GM08714 (cell line): ENCODE results near the gene DCC.

ENCODE experiments used
- H3K4me3 ChIP-seq: fragments of 200-500 bp; sonication (Bioruptor generic); 2 replicates; pipeline ENCODE4 v1.5.1; 2014; ENCODE audit warnings: mild to moderate bottlenecking, low read length, inconsistent platforms
- ZNF274 ChIP-seq: IDR thresholded peaks from 2 replicates; pipeline ENCODE4 v1.6.1; 2012; ENCODE audit warnings: mild to moderate bottlenecking, low read depth, low read length

Gene DCC

DNA sequence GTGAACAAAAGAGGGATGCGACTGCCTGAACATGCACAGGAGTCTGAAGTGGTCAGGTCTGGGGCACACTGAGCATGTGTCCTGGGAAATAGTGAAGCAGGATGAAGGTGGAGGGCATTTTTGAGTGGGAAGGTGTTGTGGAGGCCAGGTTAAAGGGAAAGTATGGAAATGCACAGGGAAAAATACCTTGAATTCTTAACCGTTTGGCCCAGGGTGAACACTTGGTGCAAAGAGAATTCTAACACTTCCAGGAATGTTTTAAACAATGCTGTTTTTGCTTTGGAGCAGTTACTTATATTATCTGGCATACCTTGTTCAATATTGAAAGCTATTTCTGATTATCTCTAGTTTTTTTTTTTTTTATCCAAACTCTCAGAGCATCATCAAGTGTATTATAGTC, 623.5 kb downstream of the DCC start:
- H3K4me3 ChIP-seq: no peak overlapping the region
- no peak for TF ChIP-seq ZNF274

DNA sequence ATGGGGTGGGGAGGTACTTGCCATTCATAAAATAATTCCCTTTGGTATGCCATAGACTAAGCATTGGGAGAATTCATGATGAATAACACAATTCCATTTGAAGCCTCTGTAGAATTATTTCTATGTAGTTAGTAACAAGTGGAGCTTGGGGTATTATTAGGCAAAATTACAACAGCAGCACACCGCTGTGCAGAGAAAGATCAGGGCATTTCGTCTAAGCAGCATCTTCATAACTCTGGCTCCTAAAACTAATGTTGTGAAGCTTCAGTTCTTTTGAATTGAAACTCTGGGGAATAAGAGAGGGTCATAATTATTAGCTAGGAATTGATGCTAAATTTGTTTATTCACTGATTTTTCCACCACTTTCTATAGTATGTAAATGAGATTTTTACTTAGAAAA, 630.7 kb downstream of the DCC start:
- no peak for TF ChIP-seq ZNF274
- no peak overlapping the region for H3K4me3 ChIP-seq

DNA sequence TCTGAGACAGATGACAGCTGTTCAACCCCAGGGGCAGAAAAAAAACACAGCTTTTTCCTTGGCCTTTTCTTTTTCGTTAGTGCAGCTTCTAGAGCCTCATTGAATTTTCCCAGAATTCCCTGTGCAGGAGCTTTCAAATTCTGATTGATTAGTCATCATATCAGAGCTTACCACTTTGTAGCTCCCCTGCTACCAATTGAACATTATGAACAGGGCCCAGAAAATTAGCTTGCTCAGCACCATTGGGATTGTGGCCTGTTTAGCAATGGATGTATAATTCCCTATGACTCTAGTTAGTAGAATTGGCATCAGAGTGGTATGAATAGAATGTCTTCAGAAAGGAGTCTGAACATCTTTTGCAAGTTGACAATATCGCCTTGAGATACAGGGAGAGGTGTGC, 631.1 kb downstream of the DCC start:
- TF ChIP-seq ZNF274: no peak
- no peak overlapping the region for H3K4me3 ChIP-seq

DNA sequence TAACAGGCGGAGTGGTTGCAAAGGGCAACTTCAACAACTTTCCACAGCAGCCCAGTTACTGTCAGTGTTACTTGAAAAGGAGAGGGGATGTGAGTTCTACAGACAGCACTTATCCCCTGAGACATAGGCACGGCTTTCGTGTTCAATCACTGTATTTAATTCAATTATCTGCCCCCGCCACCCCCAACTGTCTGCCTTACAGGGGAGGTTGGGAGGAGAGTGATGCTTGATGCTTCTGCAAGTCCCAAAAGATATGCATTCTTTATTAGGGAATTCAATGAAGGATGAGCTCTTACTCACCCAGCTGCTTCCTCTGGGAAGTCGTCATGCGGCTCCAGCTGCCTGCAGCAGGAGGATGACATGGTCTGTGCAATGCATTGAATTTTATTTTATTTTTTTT, 639.9 kb downstream of the DCC start:
- no peak for TF ChIP-seq ZNF274

DNA sequence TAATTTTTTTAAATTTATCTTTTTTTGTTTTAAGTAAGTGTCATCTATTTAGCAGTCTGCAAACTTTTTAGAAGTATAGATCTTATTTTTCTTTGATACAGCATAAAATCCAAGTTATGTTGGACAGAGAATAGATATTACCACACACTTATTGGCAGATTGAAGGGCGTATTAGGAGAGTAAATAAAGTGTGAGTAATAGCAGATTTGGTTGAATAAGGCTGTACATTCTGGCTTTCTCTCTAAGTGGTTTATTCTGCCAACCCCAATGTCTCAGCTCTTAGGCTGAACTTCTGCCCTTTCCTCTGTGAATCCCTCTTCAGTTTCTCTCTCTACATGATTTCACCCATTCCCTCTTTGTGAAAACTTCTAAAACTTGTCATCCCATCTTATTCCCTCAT, 651.2 kb downstream of the DCC start:
- TF ChIP-seq ZNF274: no peak
- no peak overlapping the region for H3K4me3 ChIP-seq

More for the DNA sequence above, 639.9 kb downstream of the DCC start:
- H3K4me3 ChIP-seq: no peak overlapping the region

DNA sequence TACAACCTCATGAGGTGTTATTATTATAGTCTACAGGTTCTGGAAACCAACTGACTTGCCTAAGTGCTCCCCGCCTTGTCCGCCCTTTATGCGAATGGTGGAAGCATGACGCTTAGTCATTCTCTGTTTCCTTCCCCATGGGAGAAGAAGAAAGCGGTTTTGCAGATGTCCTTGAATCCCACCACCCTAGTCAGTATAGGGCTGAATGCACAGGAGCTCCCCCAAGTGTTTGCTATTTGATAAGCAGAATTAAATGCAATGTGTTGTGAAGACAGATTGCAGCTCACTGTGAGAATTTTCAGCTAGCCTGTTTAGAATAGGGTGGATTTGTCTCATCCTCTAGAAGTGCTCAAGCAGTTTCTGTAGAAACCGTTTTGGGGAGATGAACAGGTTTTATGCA, 652.0 kb downstream of the DCC start:
- no peak for TF ChIP-seq ZNF274
- no peak overlapping the region for H3K4me3 ChIP-seq

DNA sequence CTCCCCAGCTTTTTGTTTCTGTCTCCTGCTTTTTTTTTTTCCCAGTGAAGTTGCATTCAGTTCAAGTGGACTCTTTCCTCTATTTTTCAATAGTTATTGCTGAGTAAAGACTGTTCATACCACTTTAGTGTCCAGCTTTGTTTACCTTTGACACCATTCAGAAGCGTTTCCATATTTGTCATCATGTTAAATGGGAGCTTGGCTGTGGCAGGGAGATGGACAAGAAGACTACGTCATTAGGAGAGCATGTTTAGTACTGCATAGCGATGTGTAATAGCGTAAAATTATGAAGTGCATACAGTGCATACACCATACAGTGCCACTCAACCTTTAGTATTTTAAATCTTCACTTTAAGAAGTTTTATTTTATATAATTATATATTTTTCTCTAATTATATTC, 655.9 kb downstream of the DCC start:
- TF ChIP-seq ZNF274: no peak
- H3K4me3 ChIP-seq: no peak overlapping the region

DNA sequence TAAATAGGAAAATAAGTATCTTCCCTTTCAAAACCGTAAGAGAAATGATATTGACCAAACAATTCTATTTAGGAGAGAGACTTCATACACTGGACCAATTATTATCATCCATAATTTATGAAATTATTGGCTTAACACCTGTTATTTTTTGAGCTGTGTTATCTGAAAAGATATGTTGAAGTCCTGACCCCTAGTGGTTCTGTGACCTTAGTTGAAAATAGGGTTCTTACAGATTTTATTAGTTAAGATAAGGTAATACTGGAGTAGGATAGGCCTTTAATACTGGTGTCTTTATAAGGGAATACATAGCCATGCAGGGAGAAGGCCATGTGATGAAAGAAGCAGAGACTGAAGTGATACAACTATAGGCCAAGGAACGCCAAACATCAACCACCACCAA, 659.6 kb downstream of the DCC start:
- no peak overlapping the region for H3K4me3 ChIP-seq
- TF ChIP-seq ZNF274: no peak

DNA sequence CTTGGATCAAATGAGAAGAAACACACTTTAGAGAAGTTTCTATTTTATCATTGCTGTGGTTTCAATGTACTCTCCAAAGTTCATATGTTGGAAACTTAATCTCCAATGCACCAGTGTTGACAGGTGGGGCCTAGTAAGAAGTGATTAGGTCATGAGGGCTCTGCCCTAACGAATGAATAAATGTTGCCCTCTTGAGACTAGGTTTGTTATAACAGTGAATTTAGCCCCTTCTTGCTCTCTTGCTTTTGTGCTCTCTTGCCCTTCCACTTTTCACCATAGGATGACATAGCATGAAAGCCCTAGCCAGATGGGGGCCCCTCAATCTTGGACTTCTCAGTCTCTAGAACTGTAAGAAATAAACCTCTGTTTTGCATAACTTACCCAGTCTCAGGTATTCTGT, 664.8 kb downstream of the DCC start:
- no peak overlapping the region for H3K4me3 ChIP-seq
- no peak for TF ChIP-seq ZNF274

DNA sequence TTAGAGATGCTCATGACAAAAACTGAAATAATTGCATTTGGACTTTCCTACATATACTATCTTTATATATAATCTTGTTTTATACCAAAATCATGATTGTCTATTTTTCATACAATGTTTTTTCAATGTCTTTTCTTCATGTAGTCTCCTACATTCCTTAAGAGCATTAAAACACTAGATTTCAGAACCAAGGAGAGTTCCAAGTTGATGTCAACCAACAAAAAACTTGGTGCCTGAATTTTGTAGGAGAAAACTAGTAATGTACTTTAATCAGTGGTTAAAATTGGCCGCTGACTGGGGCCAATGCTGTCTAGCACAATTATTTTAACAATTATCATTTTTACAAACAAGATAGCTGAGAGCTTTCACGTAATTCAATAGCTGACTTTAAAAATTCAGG, 678.8 kb downstream of the DCC start:
- no peak for TF ChIP-seq ZNF274
- no peak overlapping the region for H3K4me3 ChIP-seq

DNA sequence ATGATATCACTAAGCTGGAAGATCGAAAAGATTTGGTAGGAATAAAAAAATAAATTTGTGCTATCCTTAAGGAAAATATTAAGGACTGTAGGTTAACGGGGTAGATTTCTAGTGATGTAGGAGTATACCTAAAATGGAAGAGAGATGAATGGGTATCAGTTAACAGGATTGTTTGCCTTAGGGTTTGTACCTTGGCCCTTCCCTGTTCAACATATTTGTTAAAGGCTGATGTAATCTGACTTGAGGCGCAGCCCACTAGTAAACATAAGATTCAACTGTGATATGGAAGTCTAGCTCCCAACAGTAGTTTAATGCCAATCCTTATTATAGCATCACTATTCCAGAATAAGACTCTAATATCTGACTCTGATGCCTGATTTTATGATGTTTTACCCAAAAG, 685.2 kb downstream of the DCC start:
- TF ChIP-seq ZNF274: no peak
- no peak overlapping the region for H3K4me3 ChIP-seq

DNA sequence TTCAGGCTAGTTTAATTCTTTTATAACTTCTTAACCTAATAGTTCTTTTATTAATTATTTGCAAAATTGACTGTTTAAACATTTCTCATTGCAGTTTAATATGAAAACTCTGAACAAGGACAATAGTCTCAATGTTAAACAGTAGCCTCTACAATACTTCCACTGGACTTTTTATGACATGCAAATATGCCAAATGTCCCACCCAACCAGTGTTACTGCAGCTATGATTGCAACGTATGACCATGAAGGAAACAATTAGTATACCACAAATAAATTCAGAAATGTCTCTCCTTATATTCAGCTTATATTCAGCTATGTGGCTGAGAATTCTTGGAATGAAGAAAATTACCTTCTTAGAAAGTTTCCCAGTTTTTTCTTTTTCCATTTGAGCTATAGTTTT, 688.6 kb downstream of the DCC start:
- H3K4me3 ChIP-seq: no peak overlapping the region
- no peak for TF ChIP-seq ZNF274

DNA sequence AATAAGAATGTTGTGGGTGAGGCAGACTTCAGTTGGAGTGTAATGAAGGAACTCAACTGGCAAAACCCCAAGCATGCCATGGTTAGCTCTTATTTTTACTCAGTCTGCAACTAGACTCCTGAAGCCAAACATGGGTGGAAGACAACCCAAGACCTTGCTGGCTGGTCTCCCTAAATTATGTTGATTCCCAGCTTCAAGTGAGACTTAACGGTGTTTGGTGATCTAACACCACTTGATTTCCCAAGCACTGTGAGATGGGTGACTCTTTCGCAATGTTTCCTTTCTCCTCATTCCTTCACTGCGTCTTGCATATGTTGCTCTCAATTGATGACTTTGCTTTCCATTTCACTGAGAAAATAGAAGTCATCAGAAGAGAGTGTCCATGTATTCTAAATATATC, 693.1 kb downstream of the DCC start:
- TF ChIP-seq ZNF274: no peak
- no peak overlapping the region for H3K4me3 ChIP-seq

DNA sequence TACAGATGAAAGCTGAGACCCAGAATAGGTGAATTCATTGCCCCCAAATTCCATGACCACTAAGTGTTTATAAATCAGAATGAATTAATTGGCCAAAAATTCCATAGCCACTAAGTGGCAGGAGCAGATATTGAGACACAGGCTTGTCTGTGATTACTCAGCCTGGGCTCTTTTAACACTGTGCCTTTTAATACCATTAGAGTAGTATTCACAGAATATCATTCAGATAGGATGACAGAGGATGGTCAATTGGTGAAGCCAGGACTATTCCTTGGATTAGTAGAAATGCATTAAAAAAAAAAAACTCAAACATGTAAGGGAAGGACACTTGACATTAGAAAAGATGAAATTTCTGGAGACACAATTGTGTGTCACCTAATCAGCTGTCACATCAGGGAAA, 698.6 kb downstream of the DCC start:
- no peak overlapping the region for H3K4me3 ChIP-seq
- no peak for TF ChIP-seq ZNF274

DNA sequence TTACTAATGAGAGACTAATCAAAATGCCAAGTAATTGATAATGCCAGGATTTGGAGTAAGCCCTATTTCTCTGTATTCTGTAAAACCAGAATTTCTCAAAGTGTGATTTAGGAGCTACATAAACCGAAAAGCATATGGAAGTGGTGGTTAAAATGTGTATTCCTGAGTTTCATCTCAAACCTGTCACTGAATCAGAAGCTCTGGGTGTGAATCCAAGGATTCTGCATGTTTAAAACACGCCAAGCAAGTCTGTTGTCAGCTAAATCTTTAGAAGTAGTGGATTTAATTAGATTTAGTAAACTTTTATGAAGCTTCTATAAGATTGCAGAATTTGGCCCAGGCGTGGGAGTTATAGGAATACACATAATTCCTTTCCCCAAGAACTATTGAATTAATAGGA, 700.3 kb downstream of the DCC start:
- H3K4me3 ChIP-seq: no peak overlapping the region
- no peak for TF ChIP-seq ZNF274

DNA sequence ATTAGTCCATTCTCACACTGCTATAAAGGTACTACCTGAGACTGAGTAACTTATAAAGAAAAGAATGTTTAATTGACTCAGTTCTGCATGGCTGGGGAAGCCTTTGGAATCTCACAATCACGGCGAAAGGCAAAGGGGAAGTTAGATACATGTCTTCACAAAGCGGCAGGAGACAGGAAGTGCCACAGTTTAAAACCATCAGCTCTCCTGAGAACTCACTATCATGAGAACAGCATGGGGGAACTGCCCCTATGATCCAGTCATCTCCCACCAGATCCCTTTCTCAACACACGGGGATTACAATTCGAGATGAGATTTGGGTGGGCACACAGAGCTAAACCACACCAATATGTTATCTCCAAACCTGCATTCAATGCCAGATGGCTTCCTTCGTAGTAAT, 716.1 kb downstream of the DCC start:
- H3K4me3 ChIP-seq: no peak overlapping the region
- TF ChIP-seq ZNF274: no peak

DNA sequence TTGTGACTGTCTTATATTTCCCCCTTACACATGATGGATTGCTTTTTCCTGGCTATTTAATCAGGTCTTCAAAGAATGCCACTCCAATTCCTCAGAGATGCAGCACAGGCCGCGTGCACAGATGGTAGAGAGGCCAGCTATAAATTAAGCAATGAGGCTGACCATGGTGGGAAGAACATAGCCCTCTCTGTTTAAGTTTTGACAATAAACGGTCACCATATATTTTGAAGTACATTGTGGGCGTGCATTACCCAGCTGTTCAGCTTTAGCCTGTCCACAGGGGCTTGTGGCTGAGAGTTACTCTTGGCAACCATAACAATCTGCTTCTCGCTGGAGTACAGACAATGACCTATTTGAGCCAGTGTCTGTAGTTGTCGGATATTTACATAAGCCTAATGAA, 730.8 kb downstream of the DCC start:
- no peak for TF ChIP-seq ZNF274
- no peak overlapping the region for H3K4me3 ChIP-seq

DNA sequence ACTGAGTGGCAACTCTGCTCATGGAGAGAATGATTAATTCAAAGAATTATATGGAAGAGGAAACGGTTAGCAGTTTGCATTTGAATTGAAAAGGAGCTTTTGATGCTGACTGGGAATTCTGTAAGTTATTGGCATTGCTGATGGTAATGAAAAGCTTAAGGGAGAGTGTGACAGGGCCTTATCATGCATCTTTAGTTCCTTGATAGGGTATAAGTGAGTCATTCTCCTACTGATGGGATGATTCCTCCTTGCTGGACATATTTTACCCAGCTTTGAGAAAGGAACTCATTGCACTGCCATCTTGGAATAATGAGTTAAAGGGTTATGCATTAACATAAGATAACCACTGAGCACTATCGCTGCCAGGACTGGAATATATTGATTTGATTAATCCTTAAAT, 740.7 kb downstream of the DCC start:
- H3K4me3 ChIP-seq: no peak overlapping the region
- no peak for TF ChIP-seq ZNF274
